NCI-H1930 (cell line): Measurements from ENCODE around the gene PLP2.

ENCODE experiments used
- DNase-seq, 2 experiments: peaks; one replicate each; lab custom pipeline; 2025; lab: John Stamatoyannopoulos, UW

PLP2 gene

GRCh38 chrX:49186125-49187027, 14.7 kb downstream of the PLP2 start, which contains the start of gene PRICKLE3:
TSS of gene PRICKLE3 (minus strand) at chrX:49186373. CDS start at chrX:49186297, 76 bp downstream.
- peak; percentile 69 to 80 for DNase-seq

- DNase-seq: no peak
Observed at GRCh38 chrX:49187028-49187394, 15.3 kb downstream of the PLP2 start.

GRCh38 chrX:49187526-49187925, 15.8 kb downstream of the PLP2 start:
- no peak for DNase-seq

GRCh38 chrX:49188468-49189076, 16.9 kb downstream of the PLP2 start:
- no peak for DNase-seq

- no peak for DNase-seq
Observed at GRCh38 chrX:49189606-49190005, 17.9 kb downstream of the PLP2 start.

GRCh38 chrX:49190821-49191573, 19.3 kb downstream of the PLP2 start:
- DNase-seq: peak; percentile 94 to 99

- DNase-seq: no peak
Observed at GRCh38 chrX:49191574-49192011, 19.9 kb downstream of the PLP2 start.

GRCh38 chrX:49192722-49193328, 21.1 kb downstream of the PLP2 start:
- peak in 1 of 2 experiments; percentile 5 for DNase-seq

- DNase-seq: no peak
Observed at GRCh38 chrX:49193542-49193964, 21.9 kb downstream of the PLP2 start.

- DNase-seq: no peak
Observed at GRCh38 chrX:49197543-49198087, 25.9 kb downstream of the PLP2 start.

GRCh38 chrX:49198540-49199314, 27.0 kb downstream of the PLP2 start:
- DNase-seq: no peak

GRCh38 chrX:49199315-49199595, 27.6 kb downstream of the PLP2 start:
- no peak for DNase-seq

GRCh38 chrX:49199906-49200771, 28.4 kb downstream of the PLP2 start, which contains the start of gene SYP:
TSS of gene SYP (minus strand) at chrX:49200193. CDS start at chrX:49200186, 7 bp downstream.
- peak; percentile 68 to 88 for DNase-seq

GRCh38 chrX:49202022-49202421, 30.3 kb downstream of the PLP2 start:
- DNase-seq: no peak

- DNase-seq: no peak
Observed at GRCh38 chrX:49203536-49203935, 31.8 kb downstream of the PLP2 start.

- no peak for DNase-seq
Observed at GRCh38 chrX:49204017-49204416, 32.3 kb downstream of the PLP2 start.

- DNase-seq: no peak
Observed at GRCh38 chrX:49204709-49205108, 33.0 kb downstream of the PLP2 start.

- no peak for DNase-seq
Observed at GRCh38 chrX:49205443-49205842, 33.7 kb downstream of the PLP2 start.

GRCh38 chrX:49206543-49206942, 34.8 kb downstream of the PLP2 start:
- no peak for DNase-seq

- DNase-seq: no peak
Observed at GRCh38 chrX:49208399-49208798, 36.7 kb downstream of the PLP2 start.
